IMR-90 (cell line): ENCODE results near the gene IRAK1. TPM values are rescaled to one million over a fixed set of nuclear protein-coding genes. Genes with fewer than 3 reads are reported as not detected.
A peak's percentile ranks its signal among the peaks of the same experiment; 100 is the strongest.

Experiments used
- ATAC-seq: fragments of 200-7000 bp; cut with Tn5 transposase; 2 replicates; pipeline ENCODE4 v1.9.1; 2020; ENCODE audit warnings: low read depth, mild to moderate bottlenecking, moderate library complexity
- BruUV-seq: library from RNA; stranded (reverse); fragments of 400-500 nt; replicated peaks from 2 replicates; lab custom pipeline; 2021; lab: Mats Ljungman, UMichigan
- CTCF ChIA-PET: fragments of 300-600 bp; formaldehyde crosslinking; extraction: SDS; loops from one replicate; lab custom pipeline; 2021; ENCODE audit warnings: antibody characterized with exemption; lab: Yijun Ruan, JAX
- POLR2A ChIA-PET: fragments of 300-600 bp; sonication (Branson Sonifier 250); formaldehyde crosslinking; loops from one replicate; lab custom pipeline; 2022; ENCODE audit warnings: antibody characterized with exemption; ENCODE audit not compliant: unreplicated experiment; lab: Charles Lee
- DNase-seq: peaks from one replicate; pipeline ENCODE4 v3.0.0; 2013
- H2AFZ ChIP-seq: replicated peaks from 2 replicates; pipeline ENCODE3; 2013; ENCODE audit warnings: low read length, mild to moderate bottlenecking; ENCODE audit not compliant: poor library complexity
- H2AK5ac ChIP-seq: 2 replicates; pipeline ENCODE4 v1.6.1; 2013; ENCODE audit warnings: low read depth, low read length, inconsistent platforms
- H2AK9ac ChIP-seq: replicated peaks from 2 replicates; pipeline ENCODE3; 2013; ENCODE audit warnings: mild to moderate bottlenecking, low read depth, low read length, moderate library complexity; ENCODE audit not compliant: poor library complexity
- H2BK120ac ChIP-seq: 2 replicates; pipeline ENCODE4 v1.6.1; 2013; ENCODE audit warnings: low read depth, low read length, inconsistent platforms
- H2BK15ac ChIP-seq: 3 replicates; pipeline ENCODE4 v1.6.1; 2013; ENCODE audit warnings: low read depth, low read length, inconsistent platforms
- H2BK20ac ChIP-seq: 2 replicates; pipeline ENCODE4 v1.6.1; 2013; ENCODE audit warnings: low read depth, mild to moderate bottlenecking, inconsistent platforms, low read length, moderate library complexity
- H2BK5ac ChIP-seq: 2 replicates; pipeline ENCODE4 v1.6.1; 2013; ENCODE audit warnings: mild to moderate bottlenecking, low read depth, low read length, inconsistent platforms; ENCODE audit not compliant: poor library complexity, severe bottlenecking
- H3K14ac ChIP-seq: replicated peaks from 2 replicates; pipeline ENCODE4 v1.6.1; 2013; ENCODE audit warnings: low read depth, low read length, inconsistent platforms
- H3K18ac ChIP-seq: 2 replicates; pipeline ENCODE4 v1.6.1; 2013; ENCODE audit warnings: low read depth, low read length, control low read depth
- H3K23ac ChIP-seq: 2 replicates; pipeline ENCODE4 v1.6.1; 2013; ENCODE audit warnings: low read depth, low read length, inconsistent platforms
- H3K27ac ChIP-seq: 2 replicates; pipeline ENCODE4 v1.5.1; 2013; ENCODE audit warnings: mild to moderate bottlenecking, control low read depth, low read length; ENCODE audit not compliant: insufficient read depth
- H3K27me3 ChIP-seq: 2 replicates; pipeline ENCODE4 v1.6.1; 2013; ENCODE audit warnings: low read length; ENCODE audit not compliant: control insufficient read depth, insufficient read depth
- H3K36me3 ChIP-seq: 2 replicates; pipeline ENCODE4 v1.6.1; 2013; ENCODE audit warnings: low read length, mixed read lengths; ENCODE audit not compliant: control insufficient read depth, insufficient read depth
- H3K4ac ChIP-seq: 2 replicates; pipeline ENCODE4 v1.6.1; 2013; ENCODE audit warnings: low read depth, low read length, inconsistent platforms
- H3K4me1 ChIP-seq: 2 replicates; pipeline ENCODE4 v1.6.1; 2013; ENCODE audit warnings: low read length, mixed read lengths; ENCODE audit not compliant: control insufficient read depth, insufficient read depth
- H3K4me2 ChIP-seq: 2 replicates; pipeline ENCODE4 v1.6.1; 2013; ENCODE audit warnings: low read depth, mild to moderate bottlenecking, control low read depth, low read length, moderate library complexity
- H3K4me3 ChIP-seq: 2 replicates; pipeline ENCODE4 v1.5.1; 2013; ENCODE audit warnings: low read depth, mild to moderate bottlenecking, control low read depth, low read length, moderate library complexity; ENCODE audit not compliant: insufficient read depth
- H3K56ac ChIP-seq: 2 replicates; pipeline ENCODE4 v1.6.1; 2013; ENCODE audit warnings: low read length, inconsistent platforms; ENCODE audit not compliant: insufficient read depth; ENCODE audit errors: extremely low read depth
- H3K79me1 ChIP-seq, 2 experiments: 2 replicates each; pipeline ENCODE4 v1.6.1; 2013; ENCODE audit warnings: low read length in 2 of 2, inconsistent platforms in 1 of 2, low read depth in 1 of 2
- H3K9ac ChIP-seq: 2 replicates; pipeline ENCODE4 v1.6.1; 2013; ENCODE audit warnings: low read depth, low read length, control low read depth
- H3K9me1 ChIP-seq: 2 replicates; pipeline ENCODE4 v1.6.1; 2013; ENCODE audit warnings: low read length, inconsistent platforms; ENCODE audit not compliant: insufficient read depth
- H3K9me3 ChIP-seq: 2 replicates; pipeline ENCODE4 v1.6.1; 2013; ENCODE audit warnings: low read length; ENCODE audit not compliant: control insufficient read depth, insufficient read depth
- H4K20me1 ChIP-seq: 2 replicates; pipeline ENCODE4 v1.6.1; 2013; ENCODE audit warnings: low read length, inconsistent platforms; ENCODE audit not compliant: insufficient read depth
- H4K5ac ChIP-seq: 2 replicates; pipeline ENCODE4 v1.6.1; 2013; ENCODE audit warnings: mild to moderate bottlenecking, low read depth, low read length, control low read depth
- H4K8ac ChIP-seq, 2 experiments: 2 replicates each; pipeline ENCODE4 v1.6.1; 2013; ENCODE audit warnings: low read depth in 2 of 2, low read length in 2 of 2, control low read depth in 1 of 2, inconsistent platforms in 1 of 2
- H4K91ac ChIP-seq: 2 replicates; pipeline ENCODE4 v1.6.1; 2013; ENCODE audit warnings: low read depth, low read length, inconsistent platforms; ENCODE audit not compliant: insufficient read depth
- NFE2L2 ChIP-seq: fragments of 150-350 bp; IDR thresholded peaks from 2 replicates; pipeline ENCODE4 v1.6.1; 2016; ENCODE audit warnings: low read depth, mild to moderate bottlenecking, low read length
- RAD21 ChIP-seq: IDR thresholded peaks from 2 replicates; pipeline ENCODE4 v1.6.1; 2012; ENCODE audit warnings: low read length, improper control_type of control experiment
- WGBS, 2 experiments: methylation state at CpG; one replicate each; pipeline versions ENCODE4 v1.1.5 to v1.1.7; 2013; ENCODE audit warnings: missing lambda C conversion rate in 2 of 2; ENCODE audit not compliant: insufficient read length in 1 of 2; ENCODE audit errors: extremely low coverage in 2 of 2; 5-methylcytosine and 5-hydroxymethylcytosine counted together
- dilution Hi-C: fragments of 300-500 bp; cut with HindIII; formaldehyde crosslinking; loops from one replicate; pipeline ENCODE4 v1.14.3; 2018; ENCODE audit warnings: low sequenced_read_pairs; ENCODE audit not compliant: unreplicated experiment
- in situ Hi-C: fragments of 300-500 bp; cut with MboI; formaldehyde crosslinking; loops from 3 replicates; pipeline ENCODE4 v1.14.3; 2019; ENCODE audit warnings: low sequenced_read_pairs, inconsistent platforms, mixed read lengths
- intact Hi-C: fragments of 100-400 bp; cut with micrococcal nuclease; formaldehyde crosslinking; loops from 2 replicates; pipeline ENCODE4 v1.10.0; 2022
- polyA plus RNA-seq, 3 experiments: library from polyadenylated mRNA; depleted of rRNA; stranded (reverse); fragments of >200 nt; gene quantifications; 2 replicates each; pipeline ENCODE4 v1.2.3, GENCODE V29; 2012; ENCODE audit warnings: low replicate concordance in 1 of 3
- total RNA-seq: library from RNA; depleted of rRNA; stranded (reverse); fragments of >200 nt; gene quantifications from 2 replicates; pipeline ENCODE4 v1.2.3, GENCODE V29; 2012

IRAK1 gene
- total and polyA plus RNA-seq, 2 of the 4 experiments (the other 2 are of a cell fraction): 33.3 to 50.2 TPM

- Histone ChIP-seq H3K27me3 (no peaks in the 10 kb centered on the region), H3K14ac (peak overlapping the region; percentile 31; the same call in 1 of the 2 replicates), H3K9ac (peak overlapping the region; percentile 93), H3K18ac (no peak overlapping the region), H3K79me1 (peaks cover 8 to 27% of the 10 kb centered on the region in 2 experiments; a peak in 2 of 4 replicates), H4K8ac (no peak overlapping the region), H3K4ac (peak overlapping the region; percentile 3; the same call in 1 of the 2 replicates), H3K4me1 (peaks cover 22% of the 10 kb centered on the region), H2BK15ac (no peak overlapping the region), H4K20me1 (peaks cover 65% of the 10 kb centered on the region), H3K9me3 (no peaks in the 10 kb centered on the region), H3K36me3 (peaks cover under 1% of the 10 kb centered on the region; the same call in 1 of the 2 replicates), H3K9me1 (peaks cover 12% of the 10 kb centered on the region; the same call in 1 of the 2 replicates), H2AFZ (peak overlapping the region; percentile 14), H3K27ac (peak overlapping the region; percentile 100), H2BK5ac (peak overlapping the region; percentile 60), H3K23ac (peak overlapping the region; percentile 65), H3K4me2 (peak overlapping the region; percentile 81), H3K4me3 (peak overlapping the region; percentile 96), H4K91ac (peak overlapping the region; percentile 60; the same call in 1 of the 2 replicates), H2AK9ac (peak overlapping the region; percentile 81), H2BK20ac (no peak overlapping the region), H4K5ac (no peak overlapping the region), H2BK120ac (no peak overlapping the region), H3K56ac (no peak overlapping the region), H2AK5ac (no peak overlapping the region; the same call in none of the 2 replicates)
- TF ChIP-seq NFE2L2: no peak
- TF ChIP-seq RAD21: no peak
- BruUV-seq: no TSS peak
- DNase-seq (no peak), ATAC-seq (no peak)
- ChIA-PET POLR2A (no interaction called here), CTCF (no interaction called here)
- intact Hi-C loops (no loop called here), dilution Hi-C loops (no loop called here), in situ Hi-C loops (loop anchor here (10.0 kb wide), 1 partner anchor 205 kb away; the partner anchor contains the start of gene PLXNB3)
- WGBS, 2 experiments: 33% methylated on average over 8 of the region's 25 CpGs; no CpG with 5 or more reads in 1 of the 2 experiments
Measured at GRCh38 chrX:153969125-153969903, 50.4 kb downstream of the IRAK1 start.
